ENCODE results near the gene IFITM1. TPM values are rescaled to one million over a fixed set of nuclear protein-coding genes. Genes with fewer than 3 reads are reported as not detected.
A peak's percentile ranks its signal among the peaks of the same experiment; 100 is the strongest.

IFITM1 gene
- total and polyA plus RNA-seq, 2 of the 13 experiments (the other 11 are each of a cell fraction or from before 2014, with no cell fraction given), result 0.38 to 11.1 TPM

DNA sequence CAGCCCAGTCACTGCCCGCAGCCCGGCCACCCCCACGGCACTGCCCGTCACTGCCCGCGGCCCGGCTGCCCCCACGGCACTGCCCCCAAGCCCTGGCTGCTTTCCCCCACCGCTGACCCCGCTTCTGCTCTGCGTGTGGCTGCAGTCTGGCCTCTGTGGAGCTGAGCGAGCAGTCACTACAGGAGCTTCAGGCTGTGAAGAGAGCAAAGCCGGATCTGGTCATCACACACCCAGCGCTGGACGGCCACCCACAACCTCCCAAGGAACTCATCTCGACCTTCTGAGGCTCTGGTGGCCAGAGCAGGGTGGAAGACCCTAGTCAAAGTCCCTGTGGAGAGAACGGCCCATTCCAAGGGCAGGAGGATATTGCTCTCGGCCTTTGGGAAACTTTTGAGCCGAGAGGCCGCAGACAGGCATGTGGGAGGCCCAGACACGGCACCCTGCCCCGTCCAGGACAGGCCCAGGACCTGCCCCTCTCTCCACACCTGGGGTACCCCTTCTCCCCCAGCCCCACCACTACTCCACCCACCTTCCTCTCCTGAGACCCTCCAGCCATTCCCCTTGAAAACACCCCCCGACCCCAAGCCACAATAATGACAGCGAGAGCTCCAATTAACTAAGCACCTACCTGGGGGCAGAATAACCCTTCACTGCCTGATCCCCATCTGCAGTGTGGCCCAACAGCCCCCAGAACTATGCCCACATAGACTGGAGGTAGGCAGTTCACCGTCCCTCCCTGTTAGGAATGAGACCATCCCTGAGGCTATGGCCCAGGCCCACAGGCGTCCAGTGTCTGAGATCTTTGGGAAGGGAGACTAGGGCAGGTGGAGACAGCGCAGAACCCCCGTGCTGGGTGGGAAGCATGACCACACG, 28.6 kb upstream of the IFITM1 start:
- ATAC-seq (peak; percentile 23), FAIRE-seq (no peak), DNase-seq (ENCODE audit: low spot score) (no peak)
- no peaks in the 10 kb centered on the region for H4K20me1 ChIP-seq (ENCODE audit: insufficient read depth, low read length)
- H3K27ac ChIP-seq (ENCODE audit: extremely low read length, insufficient read depth, low read length), result no peak overlapping the region
- 38% methylated on average over 10 of the region's 29 CpGs for WGBS (ENCODE audit: low lambda C conversion rate)
- no peak overlapping the region for H2AFZ ChIP-seq (ENCODE audit: low read length)
- intact Hi-C loops (cut with micrococcal nuclease; ENCODE audit: unreplicated experiment) (no loop called here), in situ Hi-C loops (cut with HindIII; ENCODE audit: extremely low pct_ligation_motif_present, low pct_unique_long_range_greater_than_20kb) (no loop called here)
- no peaks in the 10 kb centered on the region for H3K79me2 ChIP-seq (ENCODE audit: insufficient read depth, low read length)
- TF ChIP-seq EZH2 (conservative IDR thresholded peaks at IDR 0.05; ENCODE audit: low read depth, low read length), result 0 out of 2 replicates have a peak, but pooled peaks have one; percentile 56
- TF ChIP-seq, protein P1, sequence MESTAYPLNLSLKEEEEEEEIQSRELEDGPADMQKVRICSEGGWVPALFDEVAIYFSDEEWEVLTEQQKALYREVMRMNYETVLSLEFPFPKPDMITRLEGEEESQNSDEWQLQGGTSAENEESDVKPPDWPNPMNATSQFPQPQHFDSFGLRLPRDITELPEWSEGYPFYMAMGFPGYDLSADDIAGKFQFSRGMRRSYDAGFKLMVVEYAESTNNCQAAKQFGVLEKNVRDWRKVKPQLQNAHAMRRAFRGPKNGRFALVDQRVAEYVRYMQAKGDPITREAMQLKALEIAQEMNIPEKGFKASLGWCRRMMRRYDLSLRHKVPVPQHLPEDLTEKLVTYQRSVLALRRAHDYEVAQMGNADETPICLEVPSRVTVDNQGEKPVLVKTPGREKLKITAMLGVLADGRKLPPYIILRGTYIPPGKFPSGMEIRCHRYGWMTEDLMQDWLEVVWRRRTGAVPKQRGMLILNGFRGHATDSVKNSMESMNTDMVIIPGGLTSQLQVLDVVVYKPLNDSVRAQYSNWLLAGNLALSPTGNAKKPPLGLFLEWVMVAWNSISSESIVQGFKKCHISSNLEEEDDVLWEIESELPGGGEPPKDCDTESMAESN (CRISPR knock-in tag; conservative IDR thresholded peaks at IDR 0.05), result no peak
- H3K9me3 ChIP-seq (ENCODE audit: low read length), result no peaks in the 10 kb centered on the region
- ChIA-PET CTCF (ENCODE audit: low intra/inter-chr PET ratio, low total read pairs) (no interaction called here), POLR2A (no interaction called here)
- H3K27me3 ChIP-seq (ENCODE audit: control insufficient read depth in 1 of 2, insufficient read depth in 2 of 2, low read length in 2 of 2), result peaks cover 9 to 78% of the 10 kb centered on the region in 2 experiments; a peak in 4 of 5 replicates
- H3K4me2 ChIP-seq (ENCODE audit: low read depth, low read length), result no peak overlapping the region
- H3K9ac ChIP-seq (ENCODE audit: insufficient read depth, low read depth, low read length), result no peak overlapping the region
- H3K4me1 ChIP-seq (ENCODE audit: insufficient read depth, low read length), result peaks cover 41% of the 10 kb centered on the region
- BruUV-seq (replicated peaks), result no TSS peak
- H3K36me3 ChIP-seq (replicated peaks in 1 of 2; ENCODE audit: control insufficient read depth in 1 of 2, insufficient read depth in 2 of 2, low read length in 2 of 2), result no peaks in the 10 kb centered on the region
- no peak overlapping the region for H3K4me3 ChIP-seq (replicated peaks in 1 of 3; ENCODE audit: insufficient read depth in 1 of 3, low read depth in 2 of 3, low read length in 3 of 3)

DNA sequence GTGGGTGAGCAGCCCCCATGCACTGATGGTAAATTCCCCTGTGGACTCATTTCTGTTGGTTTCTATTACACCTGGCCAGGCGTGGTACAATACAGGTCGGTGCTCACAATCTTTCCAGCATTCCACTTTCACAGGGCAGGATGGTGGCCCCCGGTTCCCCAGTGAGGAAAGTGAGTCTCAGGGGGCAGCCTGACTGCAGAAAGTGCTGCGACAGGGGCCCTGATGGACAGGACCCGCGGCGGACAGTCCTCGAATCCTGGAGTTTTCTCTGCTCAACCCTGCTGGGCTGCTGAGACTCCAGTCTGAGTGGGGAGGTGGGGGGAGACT, 28.0 kb upstream of the IFITM1 start:
- no TSS peak for BruUV-seq (replicated peaks)
- ChIA-PET CTCF (ENCODE audit: low intra/inter-chr PET ratio, low total read pairs) (no interaction called here), POLR2A (no interaction called here)
- H3K36me3 ChIP-seq (replicated peaks in 1 of 2; ENCODE audit: control insufficient read depth in 1 of 2, insufficient read depth in 2 of 2, low read length in 2 of 2), result no peaks in the 10 kb centered on the region
- 58% methylated on average over 3 of the region's 8 CpGs for WGBS (ENCODE audit: low lambda C conversion rate)
- no peak for FAIRE-seq
- no peak for ATAC-seq
- no peak overlapping the region for H3K4me2 ChIP-seq (ENCODE audit: low read depth, low read length)
- no peak overlapping the region for H3K27ac ChIP-seq (ENCODE audit: extremely low read length, insufficient read depth, low read length)
- in situ Hi-C loops (cut with HindIII; ENCODE audit: extremely low pct_ligation_motif_present, low pct_unique_long_range_greater_than_20kb), result no loop called here
- no peaks in the 10 kb centered on the region for H4K20me1 ChIP-seq (ENCODE audit: insufficient read depth, low read length)
- H3K4me3 ChIP-seq (replicated peaks in 1 of 3; ENCODE audit: insufficient read depth in 1 of 3, low read depth in 2 of 3, low read length in 3 of 3), result no peak overlapping the region
- H3K79me2 ChIP-seq (ENCODE audit: insufficient read depth, low read length), result no peaks in the 10 kb centered on the region
- no peak overlapping the region for H2AFZ ChIP-seq (ENCODE audit: low read length)
- no peaks in the 10 kb centered on the region for H3K9me3 ChIP-seq (ENCODE audit: low read length)
- no peak for DNase-seq (ENCODE audit: low spot score)
- H3K27me3 ChIP-seq (ENCODE audit: control insufficient read depth in 1 of 2, insufficient read depth in 2 of 2, low read length in 2 of 2), result peaks cover 8 to 72% of the 10 kb centered on the region in 2 experiments; a peak in 4 of 5 replicates
- H3K9ac ChIP-seq (ENCODE audit: insufficient read depth, low read depth, low read length), result no peak overlapping the region
- intact Hi-C loops (cut with micrococcal nuclease; ENCODE audit: unreplicated experiment), result no loop called here
- H3K4me1 ChIP-seq (ENCODE audit: insufficient read depth, low read length), result peaks cover 41% of the 10 kb centered on the region
- TF ChIP-seq ZFP36L1 (CRISPR knock-in tag; IDR thresholded peaks at IDR 0.05), result no peak
- TF ChIP-seq RBM39 (IDR thresholded peaks at IDR 0.05; ENCODE audit: low read depth, low read length, poor library complexity, severe bottlenecking), result no peak
- no peak for TF ChIP-seq JUN (CRISPR knock-in tag; IDR thresholded peaks at IDR 0.05)
- TF ChIP-seq, protein P2, sequence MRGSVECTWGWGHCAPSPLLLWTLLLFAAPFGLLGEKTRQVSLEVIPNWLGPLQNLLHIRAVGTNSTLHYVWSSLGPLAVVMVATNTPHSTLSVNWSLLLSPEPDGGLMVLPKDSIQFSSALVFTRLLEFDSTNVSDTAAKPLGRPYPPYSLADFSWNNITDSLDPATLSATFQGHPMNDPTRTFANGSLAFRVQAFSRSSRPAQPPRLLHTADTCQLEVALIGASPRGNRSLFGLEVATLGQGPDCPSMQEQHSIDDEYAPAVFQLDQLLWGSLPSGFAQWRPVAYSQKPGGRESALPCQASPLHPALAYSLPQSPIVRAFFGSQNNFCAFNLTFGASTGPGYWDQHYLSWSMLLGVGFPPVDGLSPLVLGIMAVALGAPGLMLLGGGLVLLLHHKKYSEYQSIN (CRISPR knock-in tag; IDR thresholded peaks at IDR 0.05; ENCODE audit: borderline replicate concordance), result no peak
- no peak for TF ChIP-seq CREM (IDR thresholded peaks at IDR 0.05)
- no peak for TF ChIP-seq CREM (CRISPR knock-in tag; IDR thresholded peaks at IDR 0.05)
- TF ChIP-seq STAT5B (CRISPR knock-in tag; IDR thresholded peaks at IDR 0.05), result no peak
- no peak for TF ChIP-seq KLF12 (CRISPR knock-in tag; IDR thresholded peaks at IDR 0.05; ENCODE audit: borderline replicate concordance)
- no peak for TF ChIP-seq XBP1 (CRISPR knock-in tag; IDR thresholded peaks at IDR 0.05)
- TF ChIP-seq, protein P3, sequence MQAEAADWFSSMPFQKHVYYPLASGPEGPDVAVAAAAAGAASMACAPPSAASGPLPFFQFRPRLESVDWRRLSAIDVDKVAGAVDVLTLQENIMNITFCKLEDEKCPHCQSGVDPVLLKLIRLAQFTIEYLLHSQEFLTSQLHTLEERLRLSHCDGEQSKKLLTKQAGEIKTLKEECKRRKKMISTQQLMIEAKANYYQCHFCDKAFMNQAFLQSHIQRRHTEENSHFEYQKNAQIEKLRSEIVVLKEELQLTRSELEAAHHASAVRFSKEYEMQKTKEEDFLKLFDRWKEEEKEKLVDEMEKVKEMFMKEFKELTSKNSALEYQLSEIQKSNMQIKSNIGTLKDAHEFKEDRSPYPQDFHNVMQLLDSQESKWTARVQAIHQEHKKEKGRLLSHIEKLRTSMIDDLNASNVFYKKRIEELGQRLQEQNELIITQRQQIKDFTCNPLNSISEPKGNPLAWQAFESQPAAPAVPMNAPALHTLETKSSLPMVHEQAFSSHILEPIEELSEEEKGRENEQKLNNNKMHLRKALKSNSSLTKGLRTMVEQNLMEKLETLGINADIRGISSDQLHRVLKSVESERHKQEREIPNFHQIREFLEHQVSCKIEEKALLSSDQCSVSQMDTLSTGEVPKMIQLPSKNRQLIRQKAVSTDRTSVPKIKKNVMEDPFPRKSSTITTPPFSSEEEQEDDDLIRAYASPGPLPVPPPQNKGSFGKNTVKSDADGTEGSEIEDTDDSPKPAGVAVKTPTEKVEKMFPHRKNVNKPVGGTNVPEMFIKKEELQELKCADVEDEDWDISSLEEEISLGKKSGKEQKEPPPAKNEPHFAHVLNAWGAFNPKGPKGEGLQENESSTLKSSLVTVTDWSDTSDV (CRISPR knock-in tag; IDR thresholded peaks at IDR 0.05), result no peak
- TF ChIP-seq ZNF776 (CRISPR knock-in tag; IDR thresholded peaks at IDR 0.05), result no peak
